GM19351 (cell line): ENCODE data around the gene GCK.
A peak's percentile ranks its signal among the peaks of the same experiment; 100 is the strongest.

Source experiments
- ATAC-seq: cut with Tn5 transposase; IDR thresholded peaks from one replicate; pipeline ENCODE4 v1.9.1; 2021; ENCODE audit warnings: mild to moderate bottlenecking, moderate library complexity; ENCODE audit not compliant: unreplicated experiment

GCK gene

GRCh38 chr7:44158096-44158872, 31.0 kb downstream of the GCK start:
- no peak for ATAC-seq

- no peak for ATAC-seq
Observed at GRCh38 chr7:44157116-44158080, 31.8 kb downstream of the GCK start.

GRCh38 chr7:44156453-44157010, 32.7 kb downstream of the GCK start:
- no peak for ATAC-seq

GRCh38 chr7:44155191-44156185, 33.8 kb downstream of the GCK start:
- no peak for ATAC-seq

- no peak for ATAC-seq
Observed at GRCh38 chr7:44154703-44155102, 34.5 kb downstream of the GCK start.

- ATAC-seq, result no peak
Observed at GRCh38 chr7:44153948-44154335, 35.3 kb downstream of the GCK start.

- no peak for ATAC-seq
Observed at GRCh38 chr7:44152971-44153947, 36.0 kb downstream of the GCK start.

- no peak for ATAC-seq
Observed at GRCh38 chr7:44151956-44152355, 37.3 kb downstream of the GCK start.

- no peak for ATAC-seq
Observed at GRCh38 chr7:44150966-44151941, 38.0 kb downstream of the GCK start.

- ATAC-seq, result peak; percentile 84
Observed at GRCh38 chr7:44150466-44150832, 38.8 kb downstream of the GCK start.

GRCh38 chr7:44149571-44150465, 39.4 kb downstream of the GCK start:
- no peak for ATAC-seq

GRCh38 chr7:44148961-44149536, 40.2 kb downstream of the GCK start:
- ATAC-seq, result no peak

GRCh38 chr7:44148166-44148565, 41.1 kb downstream of the GCK start:
- ATAC-seq, result no peak

GRCh38 chr7:44147026-44147991, 41.9 kb downstream of the GCK start:
- no peak for ATAC-seq
